NCI-H1092 (cell line): Measurements from ENCODE around the gene MATCAP1.

Experiments used
- DNase-seq: peaks from one replicate; lab custom pipeline; 2025; lab: John Stamatoyannopoulos, UW

MATCAP1 gene

DNA sequence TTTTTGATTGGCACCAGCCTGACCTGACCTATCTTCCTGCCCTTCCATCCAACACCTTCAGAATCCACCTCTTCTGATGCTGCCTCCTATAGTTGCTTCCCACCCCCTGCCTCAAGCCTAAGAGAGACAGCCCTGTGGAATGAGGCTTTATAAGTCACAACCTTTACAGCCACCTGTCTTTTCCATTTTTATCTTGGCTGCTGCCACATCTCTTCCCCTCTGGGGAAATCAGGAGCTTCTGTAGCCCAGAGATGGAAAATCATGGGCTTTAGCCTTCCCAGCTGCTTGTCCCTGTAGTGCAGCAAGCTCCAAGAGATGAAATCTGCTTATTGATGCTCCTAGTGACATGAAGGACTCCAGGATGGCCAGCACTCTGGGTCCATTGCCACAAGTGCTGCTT is 55.3 kb downstream of the MATCAP1 start:
- DNase-seq, result no peak
